Breast epithelium (tissue), 3 donors: ENCODE measurements around the gene CIAPIN1.

Experiments
- POLR2A ChIP-seq: fragments of 450-650 bp; IDR thresholded peaks from one replicate; pipeline ENCODE4 v1.6.1; 2016; ENCODE audit warnings: antibody characterized with exemption, mild to moderate bottlenecking, moderate library complexity
- POLR2AphosphoS5 ChIP-seq, 3 donors: sonication (generic); formaldehyde crosslinking; IDR thresholded peaks; one replicate each; pipeline ENCODE4 v1.6.1; 2017; ENCODE audit warnings: antibody characterized with exemption in 3 of 3
- TF ChIP-seq, protein P1 (sequence below), 3 donors: fragments of 450-650 bp; IDR thresholded peaks; one replicate each; pipeline ENCODE4 v1.5.1; 2016 to 2017; ENCODE audit warnings: antibody characterized with exemption in 3 of 3, mild to moderate bottlenecking in 3 of 3, moderate library complexity in 3 of 3

- TF ChIP-seq, protein P1, sequence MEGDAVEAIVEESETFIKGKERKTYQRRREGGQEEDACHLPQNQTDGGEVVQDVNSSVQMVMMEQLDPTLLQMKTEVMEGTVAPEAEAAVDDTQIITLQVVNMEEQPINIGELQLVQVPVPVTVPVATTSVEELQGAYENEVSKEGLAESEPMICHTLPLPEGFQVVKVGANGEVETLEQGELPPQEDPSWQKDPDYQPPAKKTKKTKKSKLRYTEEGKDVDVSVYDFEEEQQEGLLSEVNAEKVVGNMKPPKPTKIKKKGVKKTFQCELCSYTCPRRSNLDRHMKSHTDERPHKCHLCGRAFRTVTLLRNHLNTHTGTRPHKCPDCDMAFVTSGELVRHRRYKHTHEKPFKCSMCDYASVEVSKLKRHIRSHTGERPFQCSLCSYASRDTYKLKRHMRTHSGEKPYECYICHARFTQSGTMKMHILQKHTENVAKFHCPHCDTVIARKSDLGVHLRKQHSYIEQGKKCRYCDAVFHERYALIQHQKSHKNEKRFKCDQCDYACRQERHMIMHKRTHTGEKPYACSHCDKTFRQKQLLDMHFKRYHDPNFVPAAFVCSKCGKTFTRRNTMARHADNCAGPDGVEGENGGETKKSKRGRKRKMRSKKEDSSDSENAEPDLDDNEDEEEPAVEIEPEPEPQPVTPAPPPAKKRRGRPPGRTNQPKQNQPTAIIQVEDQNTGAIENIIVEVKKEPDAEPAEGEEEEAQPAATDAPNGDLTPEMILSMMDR (IDR thresholded peaks at IDR 0.05): no peak
- TF ChIP-seq POLR2A (no peak), POLR2AphosphoS5 (IDR thresholded peaks at IDR 0.05) (no peak)
Measured at GRCh38 chr16:57413301-57413730, 33.9 kb downstream of the CIAPIN1 start.
